D721Med (cell line): ENCODE measurements around the gene ATF7.
A peak's percentile ranks its signal among the peaks of the same experiment; 100 is the strongest.

Source experiments
- DNase-seq: peaks from one replicate; pipeline ENCODE4 v3.0.0; 2011; ENCODE audit warnings: low spot score; ENCODE audit not compliant: insufficient read length
- FAIRE-seq: peaks from 2 replicates; lab custom pipeline; 2011; peaks lifted over from hg19 to GRCh38; lab: Jason Lieb, UNC
- TF ChIP-seq, protein P1 (sequence below): IDR thresholded peaks from 2 replicates; pipeline ENCODE4 v1.5.1; 2012; ENCODE audit warnings: mild to moderate bottlenecking, control low read depth; ENCODE audit not compliant: insufficient read depth; ENCODE audit errors: missing control alignments

ATF7 gene

DNA sequence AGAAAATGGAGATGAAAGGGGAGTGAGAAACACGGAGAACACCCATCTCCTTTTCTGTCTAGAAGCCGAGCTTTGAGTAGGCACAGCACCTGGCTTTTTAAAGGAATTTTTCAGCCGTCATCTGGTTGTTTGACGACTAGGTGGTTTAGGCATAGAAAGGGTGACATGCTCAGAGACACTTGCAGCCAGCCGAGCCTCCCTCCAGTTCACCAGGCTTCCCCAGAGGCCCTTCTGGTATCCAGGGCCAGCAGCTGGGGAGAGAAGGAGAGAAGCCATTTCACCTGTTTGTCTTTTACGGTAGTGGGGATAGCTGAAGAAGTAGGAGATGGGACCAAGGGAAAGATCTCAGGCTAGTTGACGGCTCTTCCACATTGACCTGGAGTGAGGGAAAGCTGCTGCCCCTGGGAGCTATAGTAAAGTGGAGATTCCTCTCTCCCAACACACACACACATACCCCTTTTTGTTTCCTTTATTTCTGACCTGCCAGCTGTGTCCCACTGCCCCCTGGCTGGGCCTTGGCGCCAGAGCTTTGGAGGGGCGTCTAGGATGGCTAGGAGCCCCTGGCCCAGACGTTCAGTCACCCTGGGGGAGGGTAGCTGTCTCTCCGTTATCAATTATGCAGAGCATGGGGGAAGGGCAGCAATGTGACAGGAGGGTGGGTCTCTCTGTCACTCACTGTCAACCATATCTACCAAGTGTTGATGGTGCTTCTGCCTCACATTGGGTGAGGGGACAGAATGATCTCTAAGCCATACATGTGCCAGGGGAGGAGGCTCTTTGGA, 132.4 kb downstream of the ATF7 start:
- FAIRE-seq, result no peak
- DNase-seq, result no peak
- TF ChIP-seq, protein P1, sequence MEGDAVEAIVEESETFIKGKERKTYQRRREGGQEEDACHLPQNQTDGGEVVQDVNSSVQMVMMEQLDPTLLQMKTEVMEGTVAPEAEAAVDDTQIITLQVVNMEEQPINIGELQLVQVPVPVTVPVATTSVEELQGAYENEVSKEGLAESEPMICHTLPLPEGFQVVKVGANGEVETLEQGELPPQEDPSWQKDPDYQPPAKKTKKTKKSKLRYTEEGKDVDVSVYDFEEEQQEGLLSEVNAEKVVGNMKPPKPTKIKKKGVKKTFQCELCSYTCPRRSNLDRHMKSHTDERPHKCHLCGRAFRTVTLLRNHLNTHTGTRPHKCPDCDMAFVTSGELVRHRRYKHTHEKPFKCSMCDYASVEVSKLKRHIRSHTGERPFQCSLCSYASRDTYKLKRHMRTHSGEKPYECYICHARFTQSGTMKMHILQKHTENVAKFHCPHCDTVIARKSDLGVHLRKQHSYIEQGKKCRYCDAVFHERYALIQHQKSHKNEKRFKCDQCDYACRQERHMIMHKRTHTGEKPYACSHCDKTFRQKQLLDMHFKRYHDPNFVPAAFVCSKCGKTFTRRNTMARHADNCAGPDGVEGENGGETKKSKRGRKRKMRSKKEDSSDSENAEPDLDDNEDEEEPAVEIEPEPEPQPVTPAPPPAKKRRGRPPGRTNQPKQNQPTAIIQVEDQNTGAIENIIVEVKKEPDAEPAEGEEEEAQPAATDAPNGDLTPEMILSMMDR, result no peak

DNA sequence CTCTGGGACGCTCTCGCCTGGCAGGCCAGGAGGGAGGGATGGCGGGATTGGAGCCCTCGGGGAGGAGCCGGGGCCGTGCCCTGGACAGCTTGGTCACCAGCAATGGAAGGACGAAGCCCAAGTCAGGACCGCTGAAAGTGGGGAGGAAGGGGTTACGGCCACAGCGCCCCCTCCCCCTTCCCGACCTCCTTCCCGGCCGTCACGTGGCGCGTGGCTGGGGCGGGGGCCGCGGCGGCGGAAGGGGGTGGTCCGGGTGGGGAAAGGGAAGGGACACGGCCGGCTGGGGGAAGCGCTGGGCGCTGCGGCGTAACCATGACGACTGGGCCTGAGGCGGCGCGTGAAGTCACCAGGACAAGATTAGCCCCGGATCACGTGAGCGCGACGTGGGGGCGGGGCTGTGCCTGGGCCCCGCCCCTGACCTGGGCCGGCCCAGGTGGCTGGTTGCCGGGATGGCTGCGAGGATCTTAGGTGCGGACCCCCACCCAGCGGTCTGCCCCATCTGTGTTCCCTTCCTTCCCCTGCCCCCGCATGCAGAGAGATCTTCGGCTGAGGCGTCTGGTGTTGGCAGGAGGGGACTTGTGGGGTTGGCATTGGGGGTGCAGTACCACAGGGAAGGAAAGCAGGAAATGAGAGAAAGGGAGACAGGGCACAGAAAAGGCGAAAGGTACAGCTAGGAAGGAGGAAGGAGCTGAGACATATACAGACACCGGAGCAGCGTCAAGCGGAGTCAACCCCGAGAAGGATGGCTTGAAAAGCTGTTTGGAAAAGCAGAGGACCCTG, 133.2 kb downstream of the ATF7 start:
- no peak for DNase-seq
- no peak for FAIRE-seq
- TF ChIP-seq, protein P1, result peak; percentile 5

DNA sequence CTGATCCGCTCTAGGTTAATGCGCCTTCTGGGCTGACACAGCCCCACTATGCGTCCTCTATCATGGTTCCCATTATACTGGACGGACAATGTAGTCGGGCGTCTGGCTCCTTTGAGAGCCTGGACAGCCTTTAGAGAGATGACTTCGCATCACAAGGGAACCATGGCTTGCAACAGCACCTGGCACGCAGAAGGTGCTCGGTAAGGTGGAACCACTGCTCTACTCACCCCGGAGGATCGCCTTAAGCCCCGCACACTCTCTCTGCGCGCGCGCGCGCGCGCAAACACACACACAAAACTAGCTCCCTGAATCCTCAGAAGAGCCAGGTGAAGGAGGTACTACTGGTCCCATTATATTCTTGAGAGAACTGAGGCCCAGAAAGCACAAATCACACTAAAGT, 134.0 kb downstream of the ATF7 start:
- TF ChIP-seq, protein P1, result no peak
- FAIRE-seq (no peak), DNase-seq (no peak)

DNA sequence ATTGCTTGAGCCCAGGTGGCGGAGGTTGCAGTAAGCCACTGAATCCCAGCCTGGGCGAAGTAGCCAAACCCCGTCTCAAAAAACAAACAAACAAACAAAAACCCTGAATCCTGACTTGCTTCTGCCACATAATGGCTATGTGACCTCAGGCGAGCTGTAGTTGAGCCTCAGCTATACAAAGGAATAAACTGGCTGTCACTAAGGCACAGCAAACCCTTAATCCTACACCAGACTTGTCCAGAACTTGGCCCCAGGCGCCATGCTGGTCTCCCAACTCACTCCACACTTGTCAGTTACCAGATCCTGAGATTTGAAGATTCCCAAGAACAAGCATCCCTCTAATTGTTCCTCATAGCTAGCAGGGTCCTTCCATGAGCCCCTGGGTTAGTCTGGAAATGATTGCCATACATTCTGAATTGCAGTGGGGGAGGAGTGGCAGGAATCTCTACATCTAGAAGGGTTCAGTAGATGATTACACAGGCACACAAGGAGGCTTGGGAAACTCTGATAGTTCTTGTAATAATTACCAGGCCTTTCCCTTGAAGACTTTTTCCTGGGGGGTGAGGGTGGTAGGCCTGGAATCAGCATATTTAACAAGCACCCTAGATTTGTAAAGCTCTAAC, 136.8 kb downstream of the ATF7 start:
- DNase-seq (no peak), FAIRE-seq (no peak)
- TF ChIP-seq, protein P1, result no peak

DNA sequence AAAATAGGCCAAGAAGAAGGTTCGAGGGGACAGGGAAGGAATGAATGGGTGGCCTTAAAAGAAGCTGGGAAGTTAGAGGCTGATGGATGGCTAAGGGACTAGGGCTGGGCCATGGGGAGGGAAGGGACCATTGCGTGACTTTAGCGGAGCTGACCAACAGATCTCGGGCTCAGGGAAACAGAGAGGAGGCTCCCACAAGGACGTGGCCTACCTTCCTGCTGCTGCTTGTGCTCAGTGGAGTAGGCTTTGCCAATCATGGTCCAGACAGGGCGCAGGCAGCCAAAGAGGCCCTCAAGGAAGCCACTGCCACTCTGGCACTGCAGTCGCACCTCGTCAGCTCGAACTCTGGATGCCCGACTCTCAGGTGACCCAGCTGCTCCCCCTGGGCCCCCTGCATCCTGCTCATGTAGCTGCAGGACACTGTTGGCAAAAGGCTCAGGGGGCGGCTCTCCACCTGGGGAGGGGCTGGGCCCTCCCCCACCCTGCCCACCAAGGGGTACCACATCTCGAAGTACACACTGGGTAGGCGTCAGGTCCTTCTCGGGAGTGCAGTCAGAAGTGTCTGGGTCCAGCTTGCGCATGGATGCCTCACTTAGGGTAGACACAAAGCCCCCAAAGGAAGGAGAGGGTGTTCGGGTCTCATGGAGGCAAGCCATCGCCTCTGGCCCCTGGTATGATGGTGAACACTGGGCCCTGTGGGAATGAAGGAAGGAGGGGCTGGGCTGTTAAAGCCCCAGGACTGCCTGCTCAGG, 139.3 kb downstream of the ATF7 start:
- no peak for FAIRE-seq
- TF ChIP-seq, protein P1, result no peak
- no peak for DNase-seq

DNA sequence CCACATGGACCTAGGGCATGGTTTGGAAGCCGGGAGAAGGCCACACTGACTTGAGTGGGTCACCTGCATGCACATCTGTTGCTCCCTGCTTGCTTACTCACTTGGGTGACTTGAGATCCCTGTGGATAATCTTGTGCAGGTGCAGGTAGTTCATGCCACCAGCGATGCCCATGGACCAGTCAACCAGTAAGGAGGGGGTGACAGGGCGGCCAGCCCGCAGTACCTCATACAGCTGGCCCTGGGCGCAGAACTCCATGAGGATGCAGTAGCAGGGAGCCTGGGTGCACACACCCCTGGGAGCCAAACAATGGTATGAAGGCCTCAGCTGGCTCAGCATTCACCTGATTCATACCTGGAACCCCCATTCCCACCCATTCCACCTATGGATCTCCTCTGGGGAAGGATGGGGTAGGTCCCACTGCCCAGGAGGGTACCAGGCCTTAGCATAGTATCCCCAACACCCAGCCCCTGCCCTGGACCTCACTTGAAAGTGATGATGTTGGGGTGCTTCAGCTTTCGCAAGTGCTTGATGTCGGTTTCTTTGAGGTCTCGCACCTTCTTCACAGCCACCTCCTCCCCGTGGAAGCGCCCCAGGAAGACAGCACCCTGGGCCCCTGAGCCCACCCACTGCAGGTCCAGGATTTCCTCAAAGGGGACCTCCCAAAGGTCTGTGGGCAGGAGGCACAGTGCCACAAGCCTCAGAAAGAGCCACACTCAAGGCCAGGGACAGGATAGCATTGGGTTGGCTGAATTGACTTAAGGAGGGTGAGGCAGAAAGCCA, 140.0 kb downstream of the ATF7 start:
- DNase-seq (no peak), FAIRE-seq (no peak)
- TF ChIP-seq, protein P1, result no peak
